PC-3 (cell line): Measurements from ENCODE around the gene TRMT2B.

Source experiments
- EZH2 ChIP-seq: fragments of 300-600 bp; sonication (generic); IDR thresholded peaks from one replicate; pipeline ENCODE4 v1.6.1; 2017; ENCODE audit warnings: antibody characterized with exemption, mild to moderate bottlenecking, low read length; ENCODE audit not compliant: unreplicated experiment
- EZH2phosphoT487 ChIP-seq: fragments of 300-600 bp; sonication (generic); IDR thresholded peaks from 2 replicates; pipeline ENCODE4 v1.6.1; 2018; ENCODE audit warnings: mild to moderate bottlenecking, antibody characterized with exemption, low read length, borderline replicate concordance
- TF ChIP-seq, protein P1 (sequence below): fragments of 300-600 bp; sonication (generic); conservative IDR thresholded peaks from 2 replicates; pipeline ENCODE4 v1.5.1; 2017; ENCODE audit warnings: antibody characterized with exemption, low read depth, mild to moderate bottlenecking, low read length

DNA sequence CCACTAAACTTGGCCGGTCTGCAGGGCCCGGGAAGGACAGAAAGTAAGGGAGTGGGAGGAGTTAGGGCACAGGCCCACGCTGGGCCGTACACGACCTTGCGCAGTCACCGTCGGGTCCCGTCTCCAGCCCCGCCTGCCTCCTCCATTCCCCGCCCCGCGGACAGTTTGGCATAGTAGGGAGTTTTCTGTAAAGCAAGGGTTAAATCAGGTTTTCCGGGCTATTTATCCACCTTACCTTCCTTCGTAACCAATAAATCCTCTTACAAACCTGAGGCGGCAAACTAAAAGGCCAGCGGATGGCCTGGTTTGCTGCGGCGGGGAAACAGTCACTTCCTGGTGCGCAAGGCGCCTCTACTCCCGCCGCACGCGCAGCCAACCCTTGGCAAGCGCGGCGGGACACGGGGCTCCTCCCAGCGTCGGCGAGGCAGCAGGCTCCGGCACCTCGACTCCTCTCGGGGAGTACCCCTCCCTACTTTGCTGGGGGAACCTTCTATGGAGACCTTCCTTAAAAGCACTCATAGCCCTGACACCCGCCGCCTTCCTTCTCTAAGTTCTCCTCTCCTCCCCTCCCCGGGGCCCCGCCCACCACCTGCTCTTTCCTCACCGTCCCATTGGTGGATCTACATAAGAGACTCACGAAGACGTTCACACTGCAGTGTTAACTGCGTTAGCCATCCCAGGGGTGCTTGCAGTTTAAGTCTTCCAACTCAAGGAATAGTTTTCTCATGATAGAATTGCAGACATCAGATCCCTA is at the start of gene TRMT2B:
- TF ChIP-seq, protein P1, sequence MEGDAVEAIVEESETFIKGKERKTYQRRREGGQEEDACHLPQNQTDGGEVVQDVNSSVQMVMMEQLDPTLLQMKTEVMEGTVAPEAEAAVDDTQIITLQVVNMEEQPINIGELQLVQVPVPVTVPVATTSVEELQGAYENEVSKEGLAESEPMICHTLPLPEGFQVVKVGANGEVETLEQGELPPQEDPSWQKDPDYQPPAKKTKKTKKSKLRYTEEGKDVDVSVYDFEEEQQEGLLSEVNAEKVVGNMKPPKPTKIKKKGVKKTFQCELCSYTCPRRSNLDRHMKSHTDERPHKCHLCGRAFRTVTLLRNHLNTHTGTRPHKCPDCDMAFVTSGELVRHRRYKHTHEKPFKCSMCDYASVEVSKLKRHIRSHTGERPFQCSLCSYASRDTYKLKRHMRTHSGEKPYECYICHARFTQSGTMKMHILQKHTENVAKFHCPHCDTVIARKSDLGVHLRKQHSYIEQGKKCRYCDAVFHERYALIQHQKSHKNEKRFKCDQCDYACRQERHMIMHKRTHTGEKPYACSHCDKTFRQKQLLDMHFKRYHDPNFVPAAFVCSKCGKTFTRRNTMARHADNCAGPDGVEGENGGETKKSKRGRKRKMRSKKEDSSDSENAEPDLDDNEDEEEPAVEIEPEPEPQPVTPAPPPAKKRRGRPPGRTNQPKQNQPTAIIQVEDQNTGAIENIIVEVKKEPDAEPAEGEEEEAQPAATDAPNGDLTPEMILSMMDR: no peak
- TF ChIP-seq EZH2phosphoT487 (no peak), EZH2 (no peak)
